HTERT RPE-1 (cell line): ENCODE results near the gene CMTM8.
"Not testable (repeated sequence)": the region's sequence is repeated elsewhere in the genome, so short reads cannot be mapped to it uniquely, and the experiment has no call there.

Experiments
- in situ Hi-C: fragments of 300-500 bp; cut with MboI; formaldehyde crosslinking; loops from 4 replicates; pipeline ENCODE4 v1.14.3; 2020; ENCODE audit warnings: low sequenced_read_pairs

Gene CMTM8

GRCh38 chr3:32228743-32229142, 9.7 kb upstream of the CMTM8 start:
- in situ Hi-C loops: not testable (repeated sequence)

GRCh38 chr3:32229565-32229964, 8.9 kb upstream of the CMTM8 start:
- in situ Hi-C loops: no loop called here

- in situ Hi-C loops: no loop called here
Measured at GRCh38 chr3:32236377-32236776, 2.1 kb upstream of the CMTM8 start.

- in situ Hi-C loops: no loop called here
Measured at GRCh38 chr3:32237670-32238452, 619 bp upstream of the CMTM8 start.

GRCh38 chr3:32239307-32240158, 1.1 kb downstream of the CMTM8 start:
- in situ Hi-C loops: no loop called here

- in situ Hi-C loops: no loop called here
Measured at GRCh38 chr3:32240159-32240545, 1.7 kb downstream of the CMTM8 start.

- in situ Hi-C loops: no loop called here
Measured at GRCh38 chr3:32241100-32241499, 2.6 kb downstream of the CMTM8 start.

GRCh38 chr3:32243519-32243918, 5.0 kb downstream of the CMTM8 start:
- in situ Hi-C loops: no loop called here

- in situ Hi-C loops: no loop called here
Measured at GRCh38 chr3:32245200-32245599, 6.7 kb downstream of the CMTM8 start.

- in situ Hi-C loops: no loop called here
Measured at GRCh38 chr3:32246079-32246675, 7.7 kb downstream of the CMTM8 start.

GRCh38 chr3:32249184-32249782, 10.8 kb downstream of the CMTM8 start:
- in situ Hi-C loops: no loop called here

- in situ Hi-C loops: no loop called here
Measured at GRCh38 chr3:32254268-32254667, 15.8 kb downstream of the CMTM8 start.

GRCh38 chr3:32255345-32255744, 16.9 kb downstream of the CMTM8 start:
- in situ Hi-C loops: no loop called here

GRCh38 chr3:32256206-32256605, 17.7 kb downstream of the CMTM8 start:
- in situ Hi-C loops: no loop called here

- in situ Hi-C loops: no loop called here
Measured at GRCh38 chr3:32257042-32257441, 18.6 kb downstream of the CMTM8 start.

GRCh38 chr3:32257641-32258438, 19.4 kb downstream of the CMTM8 start:
- in situ Hi-C loops: no loop called here

- in situ Hi-C loops: no loop called here
Measured at GRCh38 chr3:32258869-32259268, 20.4 kb downstream of the CMTM8 start.

GRCh38 chr3:32261545-32261944, 23.1 kb downstream of the CMTM8 start:
- in situ Hi-C loops: no loop called here

- in situ Hi-C loops: no loop called here
Measured at GRCh38 chr3:32262201-32262600, 23.7 kb downstream of the CMTM8 start.

- in situ Hi-C loops: no loop called here
Measured at GRCh38 chr3:32274306-32274705, 35.8 kb downstream of the CMTM8 start.

GRCh38 chr3:32275506-32275905, 37.0 kb downstream of the CMTM8 start:
- in situ Hi-C loops: no loop called here
